Measurements from ENCODE around the gene NAP1L4.
A peak's percentile ranks its signal among the peaks of the same experiment; 100 is the strongest.

The NAP1L4 gene

GRCh38 chr11:2992997-2993325 is 832 bp upstream of the NAP1L4 start:
- DNase-seq (ENCODE audit: low spot score): no peak

- DNase-seq (ENCODE audit: low spot score): peak; percentile 67
Observed at GRCh38 chr11:2991452-2992233, 486 bp downstream of the NAP1L4 start.

- no peak for DNase-seq (ENCODE audit: low spot score)
Observed at GRCh38 chr11:2990617-2991451, 1.3 kb downstream of the NAP1L4 start.

- no peak for DNase-seq (ENCODE audit: low spot score)
Observed at GRCh38 chr11:2989551-2989950, 2.6 kb downstream of the NAP1L4 start.

- no peak for DNase-seq (ENCODE audit: low spot score)
Observed at GRCh38 chr11:2989006-2989405, 3.1 kb downstream of the NAP1L4 start.

- DNase-seq (ENCODE audit: low spot score): no peak
Observed at GRCh38 chr11:2987881-2988861, 4.0 kb downstream of the NAP1L4 start.

- DNase-seq (ENCODE audit: low spot score): no peak
Observed at GRCh38 chr11:2983908-2984307, 8.2 kb downstream of the NAP1L4 start.

- no peak for DNase-seq (ENCODE audit: low spot score)
Observed at GRCh38 chr11:2982214-2982613, 9.9 kb downstream of the NAP1L4 start.

GRCh38 chr11:2981130-2981529 is 11.0 kb downstream of the NAP1L4 start:
- no peak for DNase-seq (ENCODE audit: low spot score)

GRCh38 chr11:2980168-2980840 is 11.8 kb downstream of the NAP1L4 start:
- DNase-seq (ENCODE audit: low spot score): no peak

GRCh38 chr11:2977113-2977512 is 15.0 kb downstream of the NAP1L4 start:
- no peak for DNase-seq (ENCODE audit: low spot score)

GRCh38 chr11:2976294-2977063 is 15.7 kb downstream of the NAP1L4 start:
- DNase-seq (ENCODE audit: low spot score): no peak

- peak; percentile 38 for DNase-seq (ENCODE audit: low spot score)
Observed at GRCh38 chr11:2975594-2975993, 16.5 kb downstream of the NAP1L4 start.

GRCh38 chr11:2974272-2974671 is 17.9 kb downstream of the NAP1L4 start:
- DNase-seq (ENCODE audit: low spot score): no peak

GRCh38 chr11:2968341-2968900 is 23.7 kb downstream of the NAP1L4 start:
- DNase-seq (ENCODE audit: low spot score): no peak

GRCh38 chr11:2964782-2965181 is 27.3 kb downstream of the NAP1L4 start:
- DNase-seq (ENCODE audit: low spot score): no peak

- no peak for DNase-seq (ENCODE audit: low spot score)
Observed at GRCh38 chr11:2963761-2964160, 28.4 kb downstream of the NAP1L4 start.

GRCh38 chr11:2963112-2963754 is 28.9 kb downstream of the NAP1L4 start:
- DNase-seq (ENCODE audit: low spot score): no peak

- DNase-seq (ENCODE audit: low spot score): no peak
Observed at GRCh38 chr11:2961080-2961479, 31.0 kb downstream of the NAP1L4 start.

- DNase-seq (ENCODE audit: low spot score): no peak
Observed at GRCh38 chr11:2960139-2960538, 32.0 kb downstream of the NAP1L4 start.

All from hepatic stellate cell (primary cell).